ENCODE results near the gene DSC3. TPM values are rescaled to one million over a fixed set of nuclear protein-coding genes. Genes with fewer than 3 reads are reported as not detected.

Gene DSC3
- total RNA-seq, 1 experiment from 2014 or later = 4.5 TPM

DNA sequence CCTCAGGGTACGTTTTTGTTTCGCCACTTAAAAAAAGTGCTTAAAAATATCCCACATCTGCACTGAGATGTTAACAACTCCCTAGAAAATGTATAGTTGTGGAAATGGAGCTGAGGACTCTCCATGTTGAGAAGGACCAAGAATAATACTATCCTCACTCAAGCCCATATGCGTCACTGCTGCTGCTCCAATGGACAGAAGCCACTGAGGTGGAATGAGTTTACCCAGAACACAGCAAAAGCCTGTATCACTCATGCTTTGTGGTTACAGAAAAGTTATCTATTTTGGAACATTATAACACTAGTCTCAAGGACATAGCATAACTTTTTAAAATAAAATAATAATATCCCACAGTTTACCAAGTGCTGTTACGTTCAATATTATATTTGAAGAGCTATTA, 31.9 kb downstream of the DSC3 start:
- ChIA-PET CTCF (no interaction called here), POLR2A (no interaction called here)
- no peak overlapping the region for H3K4me3 Mint-ChIP-seq (ENCODE audit: unreplicated experiment)
- Histone ChIP-seq H3K36me3 (ENCODE audit: control insufficient read depth, insufficient read depth, low read length) (no peaks in the 10 kb centered on the region), H3K9me3 (no peaks in the 10 kb centered on the region), H3K4me1 (no peaks in the 10 kb centered on the region), H3K27me3 (replicated peaks; ENCODE audit: control insufficient read depth, insufficient read depth, low read length) (no peaks in the 10 kb centered on the region), H3K4me3 (ENCODE audit: low read depth, low read length) (no peak overlapping the region)
- BruUV-seq (replicated peaks) = no TSS peak
- intact Hi-C loops (cut with micrococcal nuclease; ENCODE audit: unreplicated experiment) = no loop called here
- no peaks in the 10 kb centered on the region for H3K36me3 Mint-ChIP-seq (ENCODE audit: insufficient read depth, unreplicated experiment)
- H3K4me1 Mint-ChIP-seq (ENCODE audit: low read depth, unreplicated experiment) = no peaks in the 10 kb centered on the region
- no peak overlapping the region for H3K27ac Mint-ChIP-seq (ENCODE audit: unreplicated experiment)
- DNase-seq = no peak
- H3K9me3 Mint-ChIP-seq (ENCODE audit: unreplicated experiment) = no peaks in the 10 kb centered on the region
- H3K27me3 Mint-ChIP-seq (ENCODE audit: insufficient read depth, unreplicated experiment) = no peaks in the 10 kb centered on the region
- TF ChIP-seq, protein P1, sequence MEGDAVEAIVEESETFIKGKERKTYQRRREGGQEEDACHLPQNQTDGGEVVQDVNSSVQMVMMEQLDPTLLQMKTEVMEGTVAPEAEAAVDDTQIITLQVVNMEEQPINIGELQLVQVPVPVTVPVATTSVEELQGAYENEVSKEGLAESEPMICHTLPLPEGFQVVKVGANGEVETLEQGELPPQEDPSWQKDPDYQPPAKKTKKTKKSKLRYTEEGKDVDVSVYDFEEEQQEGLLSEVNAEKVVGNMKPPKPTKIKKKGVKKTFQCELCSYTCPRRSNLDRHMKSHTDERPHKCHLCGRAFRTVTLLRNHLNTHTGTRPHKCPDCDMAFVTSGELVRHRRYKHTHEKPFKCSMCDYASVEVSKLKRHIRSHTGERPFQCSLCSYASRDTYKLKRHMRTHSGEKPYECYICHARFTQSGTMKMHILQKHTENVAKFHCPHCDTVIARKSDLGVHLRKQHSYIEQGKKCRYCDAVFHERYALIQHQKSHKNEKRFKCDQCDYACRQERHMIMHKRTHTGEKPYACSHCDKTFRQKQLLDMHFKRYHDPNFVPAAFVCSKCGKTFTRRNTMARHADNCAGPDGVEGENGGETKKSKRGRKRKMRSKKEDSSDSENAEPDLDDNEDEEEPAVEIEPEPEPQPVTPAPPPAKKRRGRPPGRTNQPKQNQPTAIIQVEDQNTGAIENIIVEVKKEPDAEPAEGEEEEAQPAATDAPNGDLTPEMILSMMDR (IDR thresholded peaks at IDR 0.05; ENCODE audit: insufficient read depth in 1 of 2, low read depth in 1 of 2, low read length in 1 of 2, severe bottlenecking in 1 of 2, unreplicated experiment in 1 of 2) = no peak

DNA sequence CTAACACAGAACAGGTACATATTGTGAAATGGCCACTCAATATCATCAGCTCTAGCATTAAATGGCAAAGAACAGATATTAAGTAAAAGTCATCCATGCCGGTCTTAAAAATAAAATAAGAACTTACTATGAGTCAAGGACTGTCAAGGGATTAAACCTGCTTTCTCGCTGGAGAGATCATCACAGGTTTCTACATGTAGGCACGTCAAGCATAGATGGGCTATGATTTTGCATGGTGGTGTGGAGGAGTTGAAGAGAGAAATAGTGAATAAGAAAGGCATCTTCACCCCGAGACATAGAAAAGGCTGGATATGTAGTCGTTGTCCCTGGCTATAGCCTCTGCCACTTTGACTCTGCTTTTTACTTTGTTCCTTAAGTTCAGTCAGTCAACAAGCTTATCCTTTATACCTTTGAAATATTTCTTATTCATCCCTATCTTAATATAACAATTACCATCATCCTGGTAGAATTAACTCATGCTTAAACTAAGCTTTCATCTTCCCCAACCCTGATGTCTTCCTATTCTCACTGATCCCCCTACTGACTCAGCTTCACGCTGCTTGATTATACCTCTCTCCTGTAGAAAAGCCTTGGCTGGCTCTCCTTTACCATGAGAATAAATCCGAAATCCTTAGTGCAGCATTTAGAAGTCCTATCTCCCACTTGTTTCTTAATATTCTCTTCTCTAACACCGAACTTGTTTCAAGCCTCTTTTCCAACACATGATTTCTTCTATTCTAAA, 42.5 kb downstream of the DSC3 start:
- Mint-ChIP-seq H3K9me3 (ENCODE audit: unreplicated experiment) (no peaks in the 10 kb centered on the region), H3K4me3 (ENCODE audit: unreplicated experiment) (no peak overlapping the region), H3K36me3 (ENCODE audit: insufficient read depth, unreplicated experiment) (no peaks in the 10 kb centered on the region), H3K4me1 (ENCODE audit: low read depth, unreplicated experiment) (no peaks in the 10 kb centered on the region), H3K27ac (ENCODE audit: unreplicated experiment) (no peak overlapping the region), H3K27me3 (ENCODE audit: insufficient read depth, unreplicated experiment) (no peaks in the 10 kb centered on the region)
- no TSS peak for BruUV-seq (replicated peaks)
- POLR2A ChIA-PET = no interaction called here
- Histone ChIP-seq H3K27me3 (replicated peaks; ENCODE audit: control insufficient read depth, insufficient read depth, low read length) (no peaks in the 10 kb centered on the region), H3K36me3 (ENCODE audit: control insufficient read depth, insufficient read depth, low read length) (no peaks in the 10 kb centered on the region), H3K4me3 (ENCODE audit: low read depth, low read length) (no peak overlapping the region), H3K4me1 (no peaks in the 10 kb centered on the region), H3K9me3 (no peaks in the 10 kb centered on the region)
- CTCF ChIA-PET = no interaction called here
- TF ChIP-seq, protein P1 (IDR thresholded peaks at IDR 0.05; ENCODE audit: insufficient read depth in 1 of 2, low read depth in 1 of 2, low read length in 1 of 2, severe bottlenecking in 1 of 2, unreplicated experiment in 1 of 2) = no peak
- intact Hi-C loops (cut with micrococcal nuclease; ENCODE audit: unreplicated experiment) = no loop called here
- no peak for DNase-seq

DNA sequence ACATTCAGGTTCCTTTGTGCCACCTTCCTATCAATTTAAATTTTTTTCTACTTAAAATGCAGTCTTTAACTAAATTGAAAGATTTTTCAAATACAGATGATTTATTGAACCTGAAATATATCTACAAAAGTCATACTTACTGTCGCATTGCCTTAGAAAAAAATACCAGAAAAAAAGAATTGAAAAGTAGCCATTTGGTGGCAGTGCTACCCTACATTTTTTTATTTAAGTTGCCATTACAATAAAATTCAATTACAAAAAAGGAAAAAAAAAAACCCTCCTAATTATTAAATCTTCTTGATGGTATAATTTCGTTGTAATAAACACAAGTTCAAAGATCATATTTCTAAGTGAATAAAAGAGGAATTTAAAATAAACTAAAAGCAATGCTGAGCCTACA, 43.4 kb downstream of the DSC3 start:
- no peaks in the 10 kb centered on the region for H3K36me3 ChIP-seq (ENCODE audit: control insufficient read depth, insufficient read depth, low read length)
- no peaks in the 10 kb centered on the region for H3K27me3 ChIP-seq (replicated peaks; ENCODE audit: control insufficient read depth, insufficient read depth, low read length)
- POLR2A ChIA-PET = no interaction called here
- Mint-ChIP-seq H3K9me3 (ENCODE audit: unreplicated experiment) (no peaks in the 10 kb centered on the region), H3K27ac (ENCODE audit: unreplicated experiment) (no peak overlapping the region), H3K36me3 (ENCODE audit: insufficient read depth, unreplicated experiment) (no peaks in the 10 kb centered on the region), H3K4me3 (ENCODE audit: unreplicated experiment) (no peak overlapping the region), H3K4me1 (ENCODE audit: low read depth, unreplicated experiment) (no peaks in the 10 kb centered on the region), H3K27me3 (ENCODE audit: insufficient read depth, unreplicated experiment) (no peaks in the 10 kb centered on the region)
- no peaks in the 10 kb centered on the region for H3K4me1 ChIP-seq
- DNase-seq = no peak
- H3K9me3 ChIP-seq = no peaks in the 10 kb centered on the region
- CTCF ChIA-PET = no interaction called here
- no TSS peak for BruUV-seq (replicated peaks)
- H3K4me3 ChIP-seq (ENCODE audit: low read depth, low read length) = no peak overlapping the region
- TF ChIP-seq, protein P1 (IDR thresholded peaks at IDR 0.05; ENCODE audit: insufficient read depth in 1 of 2, low read depth in 1 of 2, low read length in 1 of 2, severe bottlenecking in 1 of 2, unreplicated experiment in 1 of 2) = no peak
- intact Hi-C loops (cut with micrococcal nuclease; ENCODE audit: unreplicated experiment) = no loop called here

Data from Caco-2 (cell line).